ENCODE data around the gene SEMA6B. TPM values are rescaled to one million over a fixed set of nuclear protein-coding genes. Genes with fewer than 3 reads are reported as not detected.

The SEMA6B gene
- total and polyA plus RNA-seq, 2 donors (not counting 3 experiments of a cell fraction or from before 2014, with no cell fraction given) = 97.8 to 176 TPM

DNA sequence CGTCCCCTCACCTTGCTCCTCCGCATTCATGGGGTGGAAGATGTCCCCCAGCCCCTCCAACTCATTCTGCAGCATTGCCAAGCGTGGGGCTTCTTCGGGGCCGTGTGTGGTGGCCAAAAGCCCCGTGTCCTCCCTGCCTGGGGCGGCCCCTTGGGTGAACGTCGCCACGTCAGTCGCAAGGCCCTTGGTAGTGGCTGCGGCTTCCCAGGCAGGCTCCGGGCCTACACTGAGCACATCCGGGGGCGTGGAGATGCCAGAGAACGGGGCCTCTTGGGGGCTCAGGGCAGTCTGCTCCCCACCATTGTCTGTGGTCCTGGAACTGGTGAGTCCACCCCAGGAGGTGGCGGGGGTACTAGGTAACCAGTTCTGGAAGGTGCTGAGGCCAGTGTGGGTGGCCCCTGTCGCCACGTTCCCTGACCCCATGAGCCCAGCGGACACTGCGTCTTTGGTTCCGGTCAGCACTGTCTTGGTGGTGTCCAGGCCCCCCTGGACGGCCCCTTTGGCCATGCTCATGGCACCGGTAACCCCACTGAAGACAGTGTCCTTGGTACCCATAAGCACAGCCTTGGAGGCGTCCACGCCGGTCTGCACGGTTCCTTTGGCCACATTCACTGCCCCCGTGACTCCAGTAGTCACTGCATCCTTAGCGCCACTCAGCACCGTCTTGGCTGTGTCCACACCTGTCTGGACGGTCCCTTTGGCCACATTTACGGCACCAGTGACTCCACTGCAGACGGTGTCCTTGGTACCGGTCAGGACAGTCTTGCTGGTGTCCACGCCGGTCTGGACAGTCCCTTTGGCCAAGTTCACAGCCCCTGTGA lies 48.8 kb downstream of the SEMA6B start:
- no peaks in the 10 kb centered on the region for H3K9me3 ChIP-seq (replicated peaks; ENCODE audit: control insufficient read depth, insufficient read depth, low read length)
- DNase-seq (ENCODE audit: low read depth, low spot score) = no peak
- H3K27ac ChIP-seq (ENCODE audit: insufficient read depth, low read depth, low read length) = no peak overlapping the region
- H3K9me1 ChIP-seq (replicated peaks; ENCODE audit: control insufficient read depth, extremely low read depth, insufficient read depth, low read length) = no peaks in the 10 kb centered on the region
- peaks cover 10% of the 10 kb centered on the region for H3K4me1 ChIP-seq (ENCODE audit: control insufficient read depth, extremely low read depth, insufficient read depth, low read length)
- H3K4me3 ChIP-seq (replicated peaks in 1 of 3; ENCODE audit: insufficient read depth in 1 of 3, low read depth in 1 of 3, low read length in 3 of 3) = no peak overlapping the region
- dilution Hi-C loops (cut with MboI; ENCODE audit: extremely low pct_ligation_motif_present, low sequenced_read_pairs) (no loop called here), intact Hi-C loops (cut with micrococcal nuclease) (no loop called here)
- POLR2A ChIA-PET = no interaction called here
- TF ChIP-seq POLR2A (IDR thresholded peaks at IDR 0.05; ENCODE audit: low read depth, low read length) = no peak
- FAIRE-seq = no peak
- no peaks in the 10 kb centered on the region for H3K79me2 ChIP-seq (ENCODE audit: control insufficient read depth, insufficient read depth, low read length)
- CTCF ChIA-PET = interaction anchor here (4.7 kb wide), 1 partner anchor 14 kb away, joined by 54 read pairs; no protein-coding TSS in a partner anchor
- no peaks in the 10 kb centered on the region for H4K20me1 ChIP-seq (replicated peaks; ENCODE audit: control insufficient read depth, extremely low read depth, insufficient read depth, low read length)
- no peak overlapping the region for H3K4me2 ChIP-seq (ENCODE audit: insufficient read depth, low read length)
- BruUV-seq (replicated peaks) = no TSS peak
- H3K9ac ChIP-seq (replicated peaks; ENCODE audit: extremely low read depth, insufficient read depth, low read length) = no peak overlapping the region
- no peaks in the 10 kb centered on the region for H3K36me3 ChIP-seq (ENCODE audit: control insufficient read depth in 2 of 2, extremely low read depth in 1 of 2, insufficient read depth in 2 of 2, low read length in 2 of 2)
- H2AFZ ChIP-seq (ENCODE audit: low read depth, low read length) = no peak overlapping the region
- H3K27me3 ChIP-seq (ENCODE audit: control insufficient read depth in 2 of 2, insufficient read depth in 2 of 2, low read length in 2 of 2) = no peaks in the 10 kb centered on the region

DNA sequence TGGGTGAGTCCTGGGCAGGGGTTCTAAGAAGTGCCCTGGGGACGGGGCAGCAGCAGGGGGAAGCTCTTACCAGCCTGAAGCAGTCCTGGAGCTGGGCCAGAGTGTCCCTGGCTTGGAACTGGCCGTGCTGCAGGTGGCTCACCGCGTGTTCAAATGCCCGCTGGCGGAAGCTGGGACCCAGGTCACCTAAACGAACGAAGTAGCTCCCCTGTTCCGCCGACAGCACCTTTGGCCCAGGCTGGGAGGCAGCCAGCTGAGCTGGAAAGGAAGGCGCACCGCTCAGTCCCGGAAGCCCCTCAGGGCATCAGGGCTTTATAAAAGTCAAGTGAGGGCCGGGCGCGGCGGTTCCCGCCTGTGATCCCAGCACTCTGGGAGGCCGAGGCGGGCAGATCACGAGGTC lies 50.8 kb downstream of the SEMA6B start:
- Histone ChIP-seq H3K9me1 (replicated peaks; ENCODE audit: control insufficient read depth, extremely low read depth, insufficient read depth, low read length) (no peaks in the 10 kb centered on the region), H3K9ac (replicated peaks; ENCODE audit: extremely low read depth, insufficient read depth, low read length) (no peak overlapping the region), H4K20me1 (replicated peaks; ENCODE audit: control insufficient read depth, extremely low read depth, insufficient read depth, low read length) (no peaks in the 10 kb centered on the region), H3K27me3 (ENCODE audit: control insufficient read depth in 2 of 2, insufficient read depth in 2 of 2, low read length in 2 of 2) (no peaks in the 10 kb centered on the region), H3K4me1 (ENCODE audit: control insufficient read depth, extremely low read depth, insufficient read depth, low read length) (peaks cover 10% of the 10 kb centered on the region), H3K4me2 (ENCODE audit: insufficient read depth, low read length) (no peak overlapping the region), H3K9me3 (replicated peaks; ENCODE audit: control insufficient read depth, insufficient read depth, low read length) (no peaks in the 10 kb centered on the region), H3K36me3 (ENCODE audit: control insufficient read depth in 2 of 2, extremely low read depth in 1 of 2, insufficient read depth in 2 of 2, low read length in 2 of 2) (peaks cover 3 to 8% of the 10 kb centered on the region in 2 experiments), H2AFZ (ENCODE audit: low read depth, low read length) (no peak overlapping the region), H3K79me2 (ENCODE audit: control insufficient read depth, insufficient read depth, low read length) (no peaks in the 10 kb centered on the region), H3K27ac (ENCODE audit: insufficient read depth, low read depth, low read length) (no peak overlapping the region), H3K4me3 (replicated peaks in 1 of 3; ENCODE audit: insufficient read depth in 1 of 3, low read depth in 1 of 3, low read length in 3 of 3) (no peak overlapping the region)
- TF ChIP-seq JUN (IDR thresholded peaks at IDR 0.05; ENCODE audit: borderline replicate concordance, insufficient read depth, insufficient read length, low read depth) = no peak
- TF ChIP-seq, protein P1, sequence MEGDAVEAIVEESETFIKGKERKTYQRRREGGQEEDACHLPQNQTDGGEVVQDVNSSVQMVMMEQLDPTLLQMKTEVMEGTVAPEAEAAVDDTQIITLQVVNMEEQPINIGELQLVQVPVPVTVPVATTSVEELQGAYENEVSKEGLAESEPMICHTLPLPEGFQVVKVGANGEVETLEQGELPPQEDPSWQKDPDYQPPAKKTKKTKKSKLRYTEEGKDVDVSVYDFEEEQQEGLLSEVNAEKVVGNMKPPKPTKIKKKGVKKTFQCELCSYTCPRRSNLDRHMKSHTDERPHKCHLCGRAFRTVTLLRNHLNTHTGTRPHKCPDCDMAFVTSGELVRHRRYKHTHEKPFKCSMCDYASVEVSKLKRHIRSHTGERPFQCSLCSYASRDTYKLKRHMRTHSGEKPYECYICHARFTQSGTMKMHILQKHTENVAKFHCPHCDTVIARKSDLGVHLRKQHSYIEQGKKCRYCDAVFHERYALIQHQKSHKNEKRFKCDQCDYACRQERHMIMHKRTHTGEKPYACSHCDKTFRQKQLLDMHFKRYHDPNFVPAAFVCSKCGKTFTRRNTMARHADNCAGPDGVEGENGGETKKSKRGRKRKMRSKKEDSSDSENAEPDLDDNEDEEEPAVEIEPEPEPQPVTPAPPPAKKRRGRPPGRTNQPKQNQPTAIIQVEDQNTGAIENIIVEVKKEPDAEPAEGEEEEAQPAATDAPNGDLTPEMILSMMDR (IDR thresholded peaks at IDR 0.05; ENCODE audit: extremely low read depth in 1 of 2, insufficient read depth in 1 of 2, low read depth in 1 of 2, low read length in 2 of 2) = no peak
- TF ChIP-seq EZH2 (IDR thresholded peaks at IDR 0.05; ENCODE audit: borderline replicate concordance, low read depth, low read length, severe bottlenecking) = no peak
- TF ChIP-seq MYC (IDR thresholded peaks at IDR 0.05; ENCODE audit: low read depth, low read length) = no peak
- POLR2A ChIA-PET = no interaction called here
- DNase-seq (ENCODE audit: low read depth, low spot score) = no peak
- intact Hi-C loops (cut with micrococcal nuclease) (no loop called here), dilution Hi-C loops (cut with MboI; ENCODE audit: extremely low pct_ligation_motif_present, low sequenced_read_pairs) (no loop called here)
- FAIRE-seq = no peak
- BruUV-seq (replicated peaks) = no TSS peak
- CTCF ChIA-PET = interaction anchor here (1.1 to 4.7 kb wide), 2 partner anchors 14 to 16 kb away, joined by 4 to 54 read pairs; no protein-coding TSS in a partner anchor

Data from endothelial cell of umbilical vein (primary cell).